HG02571 (cell line): ENCODE results near the gene YJU2.
A peak's percentile ranks its signal among the peaks of the same experiment; 100 is the strongest.
"Not testable (repeated sequence)": the region's sequence is repeated elsewhere in the genome, so short reads cannot be mapped to it uniquely, and the experiment has no call there.

Experiments used
- ATAC-seq: cut with Tn5 transposase; IDR thresholded peaks from one replicate; pipeline ENCODE4 v1.9.1; 2021; ENCODE audit warnings: mild to moderate bottlenecking, moderate library complexity; ENCODE audit not compliant: unreplicated experiment

The YJU2 gene

DNA sequence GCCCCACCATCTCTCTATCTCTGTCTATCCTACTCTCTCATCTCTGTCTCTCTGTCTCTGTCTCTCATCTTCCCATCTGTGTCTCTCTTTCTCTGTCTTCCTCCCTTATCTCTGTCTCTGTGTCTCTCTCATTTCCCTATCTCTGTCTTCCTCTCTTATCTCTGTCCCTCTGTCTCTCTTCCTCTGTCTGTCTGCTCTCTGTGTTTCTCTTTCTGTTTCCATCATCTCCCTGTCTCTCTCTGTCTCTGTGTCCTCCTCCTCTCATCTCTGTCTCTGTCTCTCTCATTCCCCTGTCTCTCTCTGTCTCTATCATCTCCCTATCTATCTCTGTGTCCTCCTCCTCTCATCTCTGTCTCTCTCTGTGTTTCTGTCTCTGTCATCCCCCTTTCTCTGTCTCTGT lies 19.1 kb upstream of the YJU2 start:
- ATAC-seq = no peak

DNA sequence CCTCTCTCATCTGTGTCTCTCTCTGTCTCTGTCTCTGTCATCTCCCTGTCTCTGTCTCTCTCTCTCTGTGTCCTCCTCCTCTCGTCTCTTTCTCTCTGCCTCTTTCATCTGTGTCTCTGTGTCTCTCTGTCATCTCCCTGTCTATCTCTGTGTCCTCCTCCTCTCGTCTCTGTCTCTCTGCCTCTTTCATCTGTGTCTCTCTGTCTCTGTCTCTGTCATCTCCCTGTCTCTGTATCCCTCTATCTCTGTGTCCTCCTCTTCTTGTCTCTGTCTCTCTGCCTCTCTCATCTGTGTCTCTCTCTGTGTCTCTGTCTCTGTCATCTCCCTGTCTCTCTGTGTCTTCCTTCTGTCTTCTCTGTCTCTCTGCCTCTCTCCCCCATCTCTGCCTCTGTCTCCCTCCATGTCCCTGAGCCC lies 18.1 kb upstream of the YJU2 start:
- ATAC-seq = no peak

DNA sequence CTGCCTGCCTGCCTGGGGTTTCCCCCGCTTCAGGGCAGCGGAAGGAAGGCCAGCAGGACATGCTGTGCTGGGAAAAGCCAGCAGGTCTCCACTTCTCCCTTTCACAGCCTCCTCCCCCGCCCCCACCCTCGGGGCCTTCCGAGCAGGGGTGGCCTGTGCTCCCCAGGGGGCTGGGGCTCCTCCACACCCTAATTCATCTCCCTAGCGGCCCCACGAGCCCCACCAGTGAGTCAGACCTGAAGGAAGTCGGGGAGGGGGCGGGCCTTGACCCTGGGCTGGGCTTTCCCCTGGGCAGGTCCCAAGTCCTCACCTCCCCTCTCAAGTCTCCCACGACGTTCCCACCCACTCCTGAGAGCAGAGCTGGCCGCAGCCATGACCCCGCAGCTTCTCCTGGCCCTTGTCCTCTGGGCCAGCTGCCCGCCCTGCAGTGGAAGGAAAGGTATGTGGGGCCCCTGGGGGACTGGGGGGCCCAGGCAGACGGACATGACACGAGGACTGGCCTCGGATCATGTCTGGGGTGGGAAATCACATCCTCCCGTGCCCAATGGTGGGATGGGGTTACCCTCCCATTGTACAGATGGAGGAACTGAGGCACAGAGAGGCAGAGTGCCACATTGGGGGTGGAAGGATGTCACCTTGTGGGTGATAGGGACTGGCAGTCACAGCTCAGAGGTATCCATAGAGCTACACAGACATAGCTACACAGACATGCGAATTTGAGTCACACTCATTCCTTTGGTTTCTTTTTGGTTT lies 17.5 kb upstream of the YJU2 start, which contains the start of gene EBI3:
EBI3 (plus strand) TSS at position 345 of the 753 bp plus-strand sequence; CDS start at position 373, 28 bp downstream.
- peak; percentile 70 for ATAC-seq

DNA sequence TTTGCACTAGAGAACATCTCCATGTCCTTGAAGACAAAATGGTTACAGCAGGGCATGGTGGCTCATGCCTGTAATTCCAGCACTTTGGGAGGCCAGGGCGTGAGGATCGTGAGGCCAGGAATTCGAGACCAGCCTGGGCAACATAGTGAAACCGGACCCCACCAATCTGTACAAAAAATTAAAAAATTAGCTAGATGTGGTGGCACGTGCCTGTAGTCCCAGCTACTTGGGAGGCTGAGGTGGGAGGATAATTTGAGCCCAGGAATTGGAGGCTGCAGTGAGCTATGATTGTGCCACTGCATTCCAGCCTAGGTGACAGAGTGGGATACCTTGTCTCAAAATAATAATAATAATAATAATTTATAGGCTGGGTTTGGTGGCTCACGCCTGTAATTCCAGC lies 16.6 kb upstream of the YJU2 start:
- not testable (repeated sequence) for ATAC-seq

DNA sequence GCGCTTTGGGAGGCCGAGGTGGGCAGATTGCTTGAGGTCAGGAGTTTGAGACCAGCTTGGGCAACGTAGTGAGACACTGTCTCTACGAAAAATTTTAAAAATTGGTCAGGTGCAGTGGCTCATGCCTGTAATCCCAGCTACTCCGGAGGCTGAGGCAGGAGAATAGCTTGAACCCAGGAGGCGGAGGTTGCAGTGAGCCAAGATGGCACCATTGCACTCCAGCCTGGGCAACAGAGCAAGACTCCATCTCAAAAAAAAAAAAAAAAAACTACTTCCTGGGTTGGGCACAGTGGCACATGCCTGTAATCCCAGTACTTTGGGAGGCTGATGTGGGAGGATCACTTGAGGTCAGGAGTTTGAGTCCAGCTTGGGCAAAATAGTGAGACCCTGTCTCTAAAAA lies 15.4 kb upstream of the YJU2 start:
- not testable (repeated sequence) for ATAC-seq

DNA sequence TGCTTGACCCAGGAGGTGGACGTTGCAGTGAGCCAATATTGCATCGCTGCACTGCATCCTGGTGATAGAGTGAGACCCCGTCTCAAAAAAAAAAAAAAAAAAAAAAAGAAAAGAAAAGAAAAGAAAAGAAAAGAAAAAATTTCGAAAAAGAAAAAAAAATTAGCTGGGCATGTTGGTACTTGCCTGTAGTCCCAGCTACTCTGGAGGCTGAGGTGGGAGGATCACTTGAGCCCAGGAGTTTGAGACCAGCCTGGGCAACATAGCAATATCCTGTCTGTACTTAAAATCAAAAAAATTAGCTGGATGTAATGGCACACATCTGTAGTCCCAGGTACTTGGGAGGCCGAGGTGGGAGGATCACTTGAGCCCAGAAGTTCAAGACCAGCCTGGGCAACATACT lies 14.7 kb upstream of the YJU2 start:
- not testable (repeated sequence) for ATAC-seq

DNA sequence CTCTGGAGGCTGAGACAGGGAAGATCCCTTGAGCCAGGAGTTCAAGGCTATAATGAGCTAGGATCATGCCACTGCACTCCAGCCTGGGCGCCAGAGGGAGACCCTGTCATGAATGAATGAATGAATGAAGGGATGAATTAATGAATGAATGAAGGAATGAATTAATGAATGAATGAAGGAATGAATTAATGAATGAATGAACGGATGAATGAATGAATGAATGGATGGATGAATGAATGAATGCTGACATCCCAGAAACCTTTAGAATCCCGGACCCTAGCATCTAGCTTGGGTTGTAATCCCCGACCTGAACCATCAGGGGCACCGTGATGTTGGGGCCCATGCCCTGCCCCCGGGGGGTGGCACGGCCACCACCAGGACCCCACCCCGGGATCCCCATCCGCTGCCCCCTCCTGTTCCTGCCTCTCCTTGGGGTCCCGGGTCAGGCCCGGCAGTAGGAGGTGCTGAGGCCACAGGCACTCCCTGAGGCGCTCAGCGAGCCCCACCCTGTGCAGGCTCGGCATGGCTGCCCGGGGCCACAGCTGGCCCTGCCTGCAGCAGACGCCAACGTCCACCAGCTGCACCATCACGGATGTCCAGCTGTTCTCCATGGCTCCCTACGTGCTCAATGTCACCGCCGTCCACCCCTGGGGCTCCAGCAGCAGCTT lies 14.1 kb upstream of the YJU2 start:
- ATAC-seq = no peak

DNA sequence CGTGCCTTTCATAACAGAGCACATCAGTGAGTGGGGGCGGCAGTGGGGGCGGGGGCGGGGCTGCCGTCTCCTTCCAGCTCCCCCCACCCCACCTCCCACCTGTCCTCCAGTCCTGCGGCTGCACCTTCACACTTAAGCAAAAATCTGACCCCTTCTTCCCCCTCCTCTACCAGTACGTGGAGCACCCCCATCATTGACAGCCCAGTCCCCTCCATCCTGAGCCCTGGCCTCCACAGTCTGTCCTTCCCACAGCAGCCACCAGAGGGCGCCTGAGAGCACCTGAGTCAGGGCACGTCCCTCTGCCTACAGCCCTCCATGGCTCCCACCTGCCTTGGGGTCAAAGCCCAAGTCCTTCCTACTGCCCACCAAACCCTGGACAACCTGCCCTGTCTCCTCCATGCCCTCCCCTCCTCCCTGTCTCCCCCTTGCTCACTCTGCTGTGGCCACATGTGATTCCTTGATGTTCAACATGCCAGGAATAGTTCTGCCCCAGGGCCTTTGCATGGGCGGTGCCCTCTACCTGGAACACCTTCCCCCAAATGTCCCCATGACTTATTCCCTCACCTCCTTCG lies 13.5 kb upstream of the YJU2 start:
- ATAC-seq = no peak

DNA sequence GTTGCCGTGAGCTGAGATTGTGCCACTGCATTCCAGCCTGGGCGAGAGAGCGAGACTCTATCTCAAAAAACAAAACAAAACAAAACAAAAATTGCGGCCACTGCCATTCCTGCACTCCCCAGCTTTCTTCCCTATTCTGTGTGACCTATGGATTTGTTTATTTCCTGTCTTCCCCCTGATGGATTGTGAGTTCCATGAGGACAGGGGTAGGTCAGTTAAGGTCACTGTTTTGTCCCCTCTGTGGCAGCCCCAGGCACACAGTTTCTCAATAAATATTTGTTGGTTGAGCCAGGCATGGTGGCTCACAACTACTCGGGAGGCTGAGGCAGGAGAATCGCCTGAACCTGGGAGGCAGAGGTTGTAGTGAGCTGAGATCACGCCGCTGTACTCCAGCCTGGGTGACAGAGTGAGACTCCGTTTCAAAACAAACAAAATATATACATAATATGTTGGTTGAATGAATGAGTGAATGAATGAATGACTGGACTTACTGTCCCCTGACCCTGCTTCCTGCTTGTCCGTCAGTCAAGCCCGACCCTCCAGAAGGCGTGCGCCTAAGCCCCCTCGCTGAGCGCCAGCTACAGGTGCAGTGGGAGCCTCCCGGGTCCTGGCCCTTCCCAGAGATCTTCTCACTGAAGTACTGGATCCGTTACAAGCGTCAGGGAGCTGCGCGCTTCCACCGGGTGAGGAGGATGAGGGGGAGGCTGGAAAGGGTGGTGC lies 12.6 kb upstream of the YJU2 start:
- ATAC-seq = no peak

DNA sequence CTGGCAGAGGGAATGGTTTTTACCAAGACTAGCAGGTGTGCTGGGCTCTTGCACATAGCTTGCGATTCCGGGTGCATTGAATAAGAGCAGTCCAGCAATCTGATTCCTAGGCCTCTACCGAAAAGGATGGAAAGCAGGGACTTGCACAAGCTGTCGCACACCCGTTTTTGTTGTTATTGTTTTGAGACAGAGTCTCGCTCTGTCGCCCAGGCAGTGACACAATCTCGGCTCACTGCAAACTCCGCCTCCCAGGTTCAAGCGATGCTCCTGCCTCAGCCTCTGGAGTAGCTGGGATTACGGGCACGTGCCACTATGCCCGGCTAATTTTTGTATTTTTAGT lies 12.0 kb upstream of the YJU2 start:
- no peak for ATAC-seq

DNA sequence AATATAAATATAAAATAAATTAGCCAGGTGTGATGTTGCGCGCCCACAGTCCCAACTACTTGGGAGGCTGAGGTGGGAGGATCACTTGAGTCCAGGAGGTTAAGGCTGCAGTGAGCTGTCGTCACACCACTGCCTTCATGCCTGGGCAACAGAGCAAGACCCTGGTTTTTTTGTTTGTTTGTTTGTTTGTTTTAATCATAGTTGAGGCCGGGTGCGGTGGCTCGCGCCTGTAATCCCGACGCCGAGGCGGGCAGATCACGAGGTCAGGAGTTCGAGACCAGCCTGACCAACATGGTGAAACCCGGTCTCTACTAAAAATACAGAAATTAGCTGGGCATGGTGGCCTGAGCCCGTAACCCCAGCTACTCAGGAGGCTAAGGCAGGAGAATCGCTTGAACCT lies 9.4 kb upstream of the YJU2 start:
- not testable (repeated sequence) for ATAC-seq

DNA sequence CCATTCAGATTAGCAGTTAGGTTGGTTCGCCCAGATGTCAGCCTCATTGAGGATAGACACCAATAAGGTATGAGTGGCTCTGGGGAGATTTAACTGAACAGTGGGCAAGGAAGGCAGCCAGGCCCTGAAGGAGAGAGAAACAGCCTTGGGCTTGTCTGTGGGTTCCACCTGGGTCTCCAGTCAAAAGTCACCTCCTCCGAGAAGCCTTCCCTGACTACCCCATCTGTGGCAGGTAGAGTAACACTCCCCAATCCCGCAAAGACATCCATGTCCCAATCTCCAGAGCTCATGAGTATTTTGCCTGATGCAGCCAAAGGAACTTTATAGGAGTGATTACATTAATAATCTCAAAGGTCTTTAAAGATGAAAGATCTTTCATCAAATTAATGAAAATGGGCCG lies 8.0 kb upstream of the YJU2 start:
- ATAC-seq = no peak

DNA sequence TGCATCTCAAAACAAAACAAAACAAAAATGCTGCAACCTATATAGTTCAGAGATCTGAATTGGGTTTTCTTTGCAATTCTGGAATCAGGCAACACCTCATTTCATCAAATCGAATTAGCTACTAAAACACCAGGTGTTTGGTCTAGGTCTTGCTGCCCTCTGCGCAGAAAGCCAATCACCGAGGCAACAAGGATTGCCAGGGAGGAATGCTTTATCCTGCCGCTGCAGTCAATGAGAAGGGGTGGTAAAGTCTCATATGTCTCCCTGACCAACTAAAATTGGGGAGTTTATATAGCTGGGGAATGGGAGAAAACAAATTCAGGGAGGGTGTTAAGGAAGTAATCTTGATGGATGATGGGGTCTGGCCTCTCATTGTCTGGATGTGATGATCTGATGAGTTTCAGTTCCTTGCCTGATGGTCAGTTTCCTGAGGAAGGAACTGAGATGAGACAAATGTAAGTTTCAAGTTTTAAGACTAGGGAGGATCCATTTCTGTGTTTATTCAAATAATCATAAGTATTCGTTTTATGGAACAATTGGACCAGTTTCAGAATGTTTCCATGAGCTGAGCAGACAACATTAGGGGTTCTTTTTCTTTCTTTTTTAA lies 5.0 kb upstream of the YJU2 start:
- ATAC-seq = no peak

DNA sequence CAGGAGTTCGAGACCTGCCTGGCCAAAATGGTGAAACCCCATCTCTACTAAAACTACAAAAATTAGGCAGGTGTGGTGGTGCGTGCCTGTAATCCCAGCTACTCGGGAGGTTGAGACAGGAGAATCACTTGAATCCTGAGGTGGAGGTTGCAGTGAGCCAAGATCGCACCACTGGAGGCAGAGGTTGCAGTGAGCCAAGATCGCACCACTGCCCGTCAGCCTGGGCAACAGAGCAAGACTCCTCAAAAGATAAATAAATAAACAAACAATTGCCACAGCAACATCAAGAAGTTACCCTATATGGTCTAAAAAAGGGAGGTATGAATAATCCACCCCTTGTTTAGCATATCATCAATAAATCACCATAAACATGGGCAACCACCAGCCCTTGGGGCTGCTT lies 942 bp upstream of the YJU2 start:
- ATAC-seq = not testable (repeated sequence)

DNA sequence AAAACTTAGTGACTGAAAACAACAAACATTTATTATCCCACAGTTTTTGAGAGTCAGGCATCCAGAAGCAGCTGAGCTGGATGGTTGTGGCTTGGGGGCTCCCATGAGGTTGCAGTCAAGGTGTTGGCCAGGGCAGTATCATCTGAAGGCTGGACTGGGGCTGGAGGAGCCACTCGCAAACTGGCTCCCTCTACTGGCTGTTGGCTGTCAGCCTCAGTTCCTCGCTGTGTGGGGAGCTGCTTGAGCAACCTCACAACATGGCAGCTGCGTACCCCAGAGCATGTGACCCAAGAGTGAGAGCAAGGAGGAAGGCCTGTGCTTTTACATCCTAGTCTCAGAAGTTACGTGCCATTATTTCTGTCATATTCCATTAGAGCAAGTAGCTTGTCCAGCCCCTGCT lies 9.7 kb downstream of the YJU2 start:
- no peak for ATAC-seq

DNA sequence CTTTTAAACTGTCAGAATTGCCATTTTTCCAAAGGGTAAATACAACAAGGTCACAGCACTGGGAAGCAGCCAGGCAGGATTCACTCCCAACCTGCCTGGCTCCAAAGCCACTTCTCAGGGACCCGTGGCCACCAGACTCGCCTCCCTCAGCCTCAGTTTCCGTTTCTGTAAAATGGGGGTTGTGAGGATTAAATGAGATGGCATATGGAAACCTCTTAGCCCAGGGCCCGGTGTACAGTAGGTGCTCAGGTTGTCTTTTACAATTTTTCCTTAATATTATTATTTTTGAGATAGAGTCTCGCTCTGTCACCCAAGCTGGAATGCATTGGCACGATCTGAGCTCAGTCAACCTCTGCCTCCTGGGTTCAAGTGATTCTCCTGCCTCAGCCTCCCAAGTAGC lies 10.1 kb downstream of the YJU2 start:
- no peak for ATAC-seq

DNA sequence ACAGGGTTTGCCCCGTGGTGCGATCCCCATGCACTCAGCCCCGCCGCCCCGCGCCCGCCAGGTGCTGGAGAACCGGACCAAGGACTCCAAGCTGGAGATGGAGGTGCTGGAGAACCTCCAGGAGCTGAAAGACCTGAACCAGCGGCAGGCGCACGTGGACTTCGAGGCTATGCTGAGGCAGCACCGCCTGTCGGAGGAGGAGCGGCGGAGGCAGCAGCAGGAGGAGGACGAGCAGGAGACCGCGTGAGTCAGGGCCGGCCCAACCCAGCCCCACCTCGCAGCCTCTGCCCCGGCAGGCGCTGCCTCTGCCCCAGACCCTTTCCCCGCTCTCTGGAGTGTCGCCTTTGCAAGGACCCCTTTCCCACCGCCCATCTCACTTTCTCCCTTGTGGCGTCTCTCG lies 11.3 kb downstream of the YJU2 start:
- no peak for ATAC-seq

DNA sequence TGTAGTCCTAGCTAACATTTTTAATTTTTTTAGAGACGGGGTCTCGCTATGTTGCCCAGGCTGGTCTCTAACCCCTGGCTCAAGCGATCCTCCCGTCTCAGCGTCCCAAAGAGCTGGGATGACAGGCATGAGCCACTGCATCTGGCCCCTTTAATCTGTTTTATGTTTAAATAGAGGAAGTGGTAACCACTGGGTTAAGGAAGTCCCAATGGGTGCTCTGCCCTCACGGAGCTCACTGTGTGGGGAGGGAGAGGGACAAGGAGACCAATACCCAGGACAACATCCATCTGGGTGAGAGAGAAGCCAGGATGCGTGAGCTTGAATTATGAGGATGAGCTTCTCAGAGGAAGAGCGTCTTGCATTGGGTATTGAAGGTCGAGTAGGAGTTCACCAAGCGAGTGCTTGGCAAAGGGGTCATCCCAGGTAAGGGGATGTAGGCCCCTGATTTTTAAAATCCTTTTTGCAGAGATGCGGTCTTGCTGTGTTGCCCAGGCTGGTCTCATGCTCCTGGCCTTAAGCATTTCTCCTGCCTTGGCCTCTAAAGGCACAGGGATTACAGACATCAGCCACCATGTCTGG lies 13.8 kb downstream of the YJU2 start:
- no peak for ATAC-seq

DNA sequence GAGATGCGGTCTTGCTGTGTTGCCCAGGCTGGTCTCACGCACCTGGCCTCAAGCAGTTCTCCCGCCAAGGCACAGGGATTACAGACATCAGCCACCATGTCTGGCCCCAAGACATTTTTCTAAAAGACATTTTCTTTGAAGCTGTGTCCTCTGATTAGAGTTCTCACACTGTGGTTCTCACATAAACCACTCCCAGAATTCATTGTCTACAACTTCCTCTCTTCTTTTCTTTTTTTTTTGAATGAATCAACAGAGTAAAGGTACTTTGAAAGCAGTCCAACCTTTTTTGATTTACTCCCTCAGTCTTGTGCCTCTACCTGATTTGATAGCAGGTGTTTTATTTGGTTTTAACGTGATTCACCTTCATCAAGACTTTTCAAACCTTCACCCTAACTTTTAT lies 17.9 kb downstream of the YJU2 start:
- no peak for ATAC-seq

DNA sequence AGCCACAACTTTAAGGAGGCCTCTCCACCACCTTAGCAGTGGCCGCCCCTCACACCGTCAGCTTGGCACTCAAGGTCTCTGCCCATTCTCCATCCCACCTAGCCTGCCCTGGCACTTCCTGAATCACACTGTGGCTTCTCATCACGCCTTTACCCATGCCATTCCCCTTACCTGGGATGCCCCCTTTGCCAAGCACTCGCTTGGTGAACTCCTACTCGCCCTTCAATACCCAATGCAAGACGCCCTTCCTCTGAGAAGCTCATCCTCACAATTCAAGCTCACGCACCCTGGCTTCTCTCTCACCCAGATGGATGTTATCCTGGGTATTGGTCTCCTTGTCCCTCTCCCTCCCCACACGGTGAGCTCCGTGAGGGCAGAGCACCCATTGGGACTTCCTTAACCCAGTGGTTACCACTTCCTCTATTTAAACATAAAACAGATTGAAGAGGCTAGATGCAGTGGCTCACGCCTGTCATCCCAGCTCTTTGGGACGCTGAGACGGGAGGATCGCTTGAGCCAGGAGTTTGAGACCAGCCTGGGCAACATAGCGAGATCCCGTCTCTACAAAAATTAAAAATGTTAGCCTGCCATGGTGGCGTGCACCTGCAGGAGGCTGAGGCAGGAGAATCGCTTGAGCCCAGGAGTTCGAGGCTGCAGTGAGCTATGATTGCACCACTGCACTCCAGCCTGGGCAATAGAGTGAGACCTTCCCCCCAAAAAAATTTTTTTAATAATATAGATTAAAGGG lies 19.5 kb downstream of the YJU2 start:
- no peak for ATAC-seq
